ENCODE results near the gene SEC16A.

Gene SEC16A

GRCh38 chr9:136497916-136498695, 15.3 kb upstream of the SEC16A start:
- Histone ChIP-seq H3K27me3 (ENCODE audit: insufficient read depth, low read length) (no peaks in the 10 kb centered on the region), H3K36me3 (ENCODE audit: insufficient read depth, low read length) (peaks cover 78% of the 10 kb centered on the region), H3K9me3 (ENCODE audit: insufficient read depth, low read depth, low read length) (no peaks in the 10 kb centered on the region), H3K4me1 (ENCODE audit: insufficient read depth, low read length) (no peaks in the 10 kb centered on the region), H3K9ac (ENCODE audit: low read depth, low read length) (no peak overlapping the region), H3K27ac (ENCODE audit: low read depth, low read length) (no peak overlapping the region), H3K4me3 (ENCODE audit: low read length) (no peak overlapping the region)
- WGBS = 95% methylated on average over 28 of the region's 28 CpGs

GRCh38 chr9:136496801-136497620, 14.2 kb upstream of the SEC16A start:
- H3K9me3 ChIP-seq (ENCODE audit: insufficient read depth, low read depth, low read length) = no peaks in the 10 kb centered on the region
- peaks cover 67% of the 10 kb centered on the region for H3K36me3 ChIP-seq (ENCODE audit: insufficient read depth, low read length)
- no peaks in the 10 kb centered on the region for H3K27me3 ChIP-seq (ENCODE audit: insufficient read depth, low read length)
- H3K4me3 ChIP-seq (ENCODE audit: low read length) = no peak overlapping the region
- H3K27ac ChIP-seq (ENCODE audit: low read depth, low read length) = no peak overlapping the region
- no peaks in the 10 kb centered on the region for H3K4me1 ChIP-seq (ENCODE audit: insufficient read depth, low read length)
- 95% methylated on average over 56 of the region's 56 CpGs for WGBS
- H3K9ac ChIP-seq (ENCODE audit: low read depth, low read length) = no peak overlapping the region

- Histone ChIP-seq H3K4me3 (ENCODE audit: low read length) (no peak overlapping the region), H3K27me3 (ENCODE audit: insufficient read depth, low read length) (no peaks in the 10 kb centered on the region), H3K27ac (ENCODE audit: low read depth, low read length) (no peak overlapping the region), H3K4me1 (ENCODE audit: insufficient read depth, low read length) (no peaks in the 10 kb centered on the region), H3K36me3 (ENCODE audit: insufficient read depth, low read length) (peaks cover 59% of the 10 kb centered on the region), H3K9me3 (ENCODE audit: insufficient read depth, low read depth, low read length) (no peaks in the 10 kb centered on the region), H3K9ac (ENCODE audit: low read depth, low read length) (no peak overlapping the region)
- 96% methylated on average over 18 of the region's 18 CpGs for WGBS
Observed at GRCh38 chr9:136496181-136496580, 13.3 kb upstream of the SEC16A start.

- 89% methylated on average over 12 of the region's 17 CpGs for WGBS
- H3K36me3 ChIP-seq (ENCODE audit: insufficient read depth, low read length) = peaks cover 51% of the 10 kb centered on the region
- H3K4me1 ChIP-seq (ENCODE audit: insufficient read depth, low read length) = no peaks in the 10 kb centered on the region
Observed at GRCh38 chr9:136495238-136495800, 12.5 kb upstream of the SEC16A start.

GRCh38 chr9:136494531-136495215, 11.8 kb upstream of the SEC16A start:
- H3K4me1 ChIP-seq (ENCODE audit: insufficient read depth, low read length) = no peaks in the 10 kb centered on the region
- no peaks in the 10 kb centered on the region for H3K27me3 ChIP-seq (ENCODE audit: insufficient read depth, low read length)
- no peak overlapping the region for H3K4me3 ChIP-seq (ENCODE audit: low read length)
- no peak overlapping the region for H3K9ac ChIP-seq (ENCODE audit: low read depth, low read length)
- H3K27ac ChIP-seq (ENCODE audit: low read depth, low read length) = no peak overlapping the region
- peaks cover 45% of the 10 kb centered on the region for H3K36me3 ChIP-seq (ENCODE audit: insufficient read depth, low read length)
- WGBS = 94% methylated on average over 29 of the region's 29 CpGs
- no peaks in the 10 kb centered on the region for H3K9me3 ChIP-seq (ENCODE audit: insufficient read depth, low read depth, low read length)

More at GRCh38 chr9:136495238-136495800, 12.5 kb upstream of the SEC16A start:
- no peak overlapping the region for H3K27ac ChIP-seq (ENCODE audit: low read depth, low read length)
- no peaks in the 10 kb centered on the region for H3K9me3 ChIP-seq (ENCODE audit: insufficient read depth, low read depth, low read length)
- no peak overlapping the region for H3K9ac ChIP-seq (ENCODE audit: low read depth, low read length)
- H3K4me3 ChIP-seq (ENCODE audit: low read length) = no peak overlapping the region
- H3K27me3 ChIP-seq (ENCODE audit: insufficient read depth, low read length) = no peaks in the 10 kb centered on the region

- WGBS = 92% methylated on average over 9 of the region's 9 CpGs
- Histone ChIP-seq H3K9me3 (ENCODE audit: insufficient read depth, low read depth, low read length) (no peaks in the 10 kb centered on the region), H3K36me3 (ENCODE audit: insufficient read depth, low read length) (peaks cover 38% of the 10 kb centered on the region), H3K4me1 (ENCODE audit: insufficient read depth, low read length) (no peaks in the 10 kb centered on the region), H3K4me3 (ENCODE audit: low read length) (no peak overlapping the region), H3K9ac (ENCODE audit: low read depth, low read length) (no peak overlapping the region), H3K27ac (ENCODE audit: low read depth, low read length) (no peak overlapping the region), H3K27me3 (ENCODE audit: insufficient read depth, low read length) (no peaks in the 10 kb centered on the region)
Observed at GRCh38 chr9:136494012-136494411, 11.2 kb upstream of the SEC16A start.

GRCh38 chr9:136493567-136493971, 10.7 kb upstream of the SEC16A start:
- peaks cover 34% of the 10 kb centered on the region for H3K36me3 ChIP-seq (ENCODE audit: insufficient read depth, low read length)
- H3K9ac ChIP-seq (ENCODE audit: low read depth, low read length) = no peak overlapping the region
- H3K27me3 ChIP-seq (ENCODE audit: insufficient read depth, low read length) = no peaks in the 10 kb centered on the region
- H3K27ac ChIP-seq (ENCODE audit: low read depth, low read length) = peak overlapping the region; percentile 46; the same call in 1 of the 2 replicates
- H3K9me3 ChIP-seq (ENCODE audit: insufficient read depth, low read depth, low read length) = no peaks in the 10 kb centered on the region
- 89% methylated on average over 8 of the region's 8 CpGs for WGBS
- no peaks in the 10 kb centered on the region for H3K4me1 ChIP-seq (ENCODE audit: insufficient read depth, low read length)
- no peak overlapping the region for H3K4me3 ChIP-seq (ENCODE audit: low read length)

GRCh38 chr9:136492978-136493522, 10.2 kb upstream of the SEC16A start:
- 90% methylated on average over 26 of the region's 26 CpGs for WGBS
- 0 out of 2 replicates have a peak overlapping the region, but pooled peaks have one; percentile 46 for H3K27ac ChIP-seq (ENCODE audit: low read depth, low read length)
- H3K27me3 ChIP-seq (ENCODE audit: insufficient read depth, low read length) = no peaks in the 10 kb centered on the region
- H3K9me3 ChIP-seq (ENCODE audit: insufficient read depth, low read depth, low read length) = no peaks in the 10 kb centered on the region
- no peak overlapping the region for H3K4me3 ChIP-seq (ENCODE audit: low read length)
- peaks cover 29% of the 10 kb centered on the region for H3K36me3 ChIP-seq (ENCODE audit: insufficient read depth, low read length)
- no peak overlapping the region for H3K9ac ChIP-seq (ENCODE audit: low read depth, low read length)
- H3K4me1 ChIP-seq (ENCODE audit: insufficient read depth, low read length) = no peaks in the 10 kb centered on the region

GRCh38 chr9:136489731-136490130, 6.9 kb upstream of the SEC16A start:
- Histone ChIP-seq H3K9me3 (ENCODE audit: insufficient read depth, low read depth, low read length) (no peaks in the 10 kb centered on the region), H3K9ac (ENCODE audit: low read depth, low read length) (no peak overlapping the region), H3K4me1 (ENCODE audit: insufficient read depth, low read length) (no peaks in the 10 kb centered on the region), H3K27me3 (ENCODE audit: insufficient read depth, low read length) (no peaks in the 10 kb centered on the region), H3K36me3 (ENCODE audit: insufficient read depth, low read length) (no peaks in the 10 kb centered on the region), H3K27ac (ENCODE audit: low read depth, low read length) (no peak overlapping the region), H3K4me3 (ENCODE audit: low read length) (no peak overlapping the region)
- 90% methylated on average over 17 of the region's 17 CpGs for WGBS

GRCh38 chr9:136488247-136489214, 5.7 kb upstream of the SEC16A start:
- Histone ChIP-seq H3K27me3 (ENCODE audit: insufficient read depth, low read length) (no peaks in the 10 kb centered on the region), H3K9me3 (ENCODE audit: insufficient read depth, low read depth, low read length) (no peaks in the 10 kb centered on the region), H3K4me1 (ENCODE audit: insufficient read depth, low read length) (no peaks in the 10 kb centered on the region), H3K4me3 (ENCODE audit: low read length) (no peak overlapping the region), H3K27ac (ENCODE audit: low read depth, low read length) (no peak overlapping the region), H3K36me3 (ENCODE audit: insufficient read depth, low read length) (no peaks in the 10 kb centered on the region), H3K9ac (ENCODE audit: low read depth, low read length) (no peak overlapping the region)
- WGBS = 46% methylated on average over 22 of the region's 22 CpGs
